GM12892 (cell line): Measurements from ENCODE around the gene GDNF.
"Not testable (repeated sequence)": the region's sequence is repeated elsewhere in the genome, so short reads cannot be mapped to it uniquely, and the experiment has no call there.

Source experiments
- DNase-seq: peaks from one replicate; pipeline ENCODE4 v3.0.0; 2011; ENCODE audit not compliant: insufficient read length
- FAIRE-seq: peaks from 2 replicates; lab custom pipeline; 2011; peaks lifted over from hg19 to GRCh38; lab: Jason Lieb, UNC
- POLR2A ChIP-seq: IDR thresholded peaks from 2 replicates; pipeline ENCODE4 v1.6.1; 2011; ENCODE audit warnings: low read depth, low read length, control low read depth
- POLR2AphosphoS5 ChIP-seq: IDR thresholded peaks from 2 replicates; pipeline ENCODE4 v1.6.1; 2011; ENCODE audit warnings: low read depth, low read length, control low read depth
- TAF1 ChIP-seq: IDR thresholded peaks from 2 replicates; pipeline ENCODE4 v1.6.1; 2011; ENCODE audit warnings: low read depth, mild to moderate bottlenecking, control low read depth, low read length, borderline replicate concordance

The GDNF gene

GRCh38 chr5:37867654-37868053 is 27.8 kb upstream of the GDNF start:
- DNase-seq, result no peak
- no peak for TF ChIP-seq POLR2A
- no peak for TF ChIP-seq TAF1
- no peak for TF ChIP-seq POLR2AphosphoS5
- no peak for FAIRE-seq

- not testable (repeated sequence) for DNase-seq, FAIRE-seq
Measured at GRCh38 chr5:37862907-37863306, 23.1 kb upstream of the GDNF start.

GRCh38 chr5:37860206-37860605 is 20.4 kb upstream of the GDNF start:
- FAIRE-seq, result peak; percentile 24
- DNase-seq, result no peak
- no peak for TF ChIP-seq POLR2AphosphoS5
- TF ChIP-seq POLR2A, result no peak
- no peak for TF ChIP-seq TAF1

- DNase-seq (no peak), FAIRE-seq (peak; percentile 76)
- TF ChIP-seq POLR2A, result no peak
- TF ChIP-seq TAF1, result no peak
- no peak for TF ChIP-seq POLR2AphosphoS5
Measured at GRCh38 chr5:37859805-37860204, 20.0 kb upstream of the GDNF start.

- TF ChIP-seq TAF1 (no peak), POLR2A (no peak), POLR2AphosphoS5 (no peak)
- DNase-seq (no peak), FAIRE-seq (no peak)
Measured at GRCh38 chr5:37858250-37858649, 18.4 kb upstream of the GDNF start.

GRCh38 chr5:37857696-37858095 is 17.9 kb upstream of the GDNF start:
- DNase-seq (no peak), FAIRE-seq (no peak)
- TF ChIP-seq POLR2A (no peak), POLR2AphosphoS5 (no peak), TAF1 (no peak)

- DNase-seq, result no peak
- FAIRE-seq, result no peak
- TF ChIP-seq TAF1, result no peak
- TF ChIP-seq POLR2AphosphoS5, result no peak
- no peak for TF ChIP-seq POLR2A
Measured at GRCh38 chr5:37855438-37855837, 15.6 kb upstream of the GDNF start.

- DNase-seq, result no peak
- no peak for TF ChIP-seq POLR2AphosphoS5
- no peak for TF ChIP-seq TAF1
- no peak for TF ChIP-seq POLR2A
- FAIRE-seq, result no peak
Measured at GRCh38 chr5:37851305-37851704, 11.5 kb upstream of the GDNF start.

- TF ChIP-seq TAF1 (no peak), POLR2AphosphoS5 (no peak)
- no peak for FAIRE-seq
- no peak for DNase-seq
Measured at GRCh38 chr5:37850226-37850865, 10.5 kb upstream of the GDNF start.

- no peak for TF ChIP-seq TAF1
- no peak for TF ChIP-seq POLR2A
- FAIRE-seq (no peak), DNase-seq (no peak)
Measured at GRCh38 chr5:37849641-37850040, 9.8 kb upstream of the GDNF start.

GRCh38 chr5:37847978-37848425 is 8.2 kb upstream of the GDNF start:
- FAIRE-seq, result peak; percentile 86
- no peak for DNase-seq
- TF ChIP-seq POLR2AphosphoS5 (no peak), POLR2A (no peak), TAF1 (no peak; the same call in 1 of the 2 replicates)

- TF ChIP-seq POLR2AphosphoS5 (no peak), TAF1 (no peak), POLR2A (no peak)
- FAIRE-seq (no peak), DNase-seq (no peak)
Measured at GRCh38 chr5:37846786-37847310, 7.0 kb upstream of the GDNF start.

- FAIRE-seq, result no peak
- TF ChIP-seq POLR2A (no peak), POLR2AphosphoS5 (no peak), TAF1 (no peak)
- no peak for DNase-seq
Measured at GRCh38 chr5:37844009-37844408, 4.2 kb upstream of the GDNF start.
